NCI-H748 treated with DMSO at 0.1 percent for 48 hours (cell line): ENCODE data around the gene METAP1.
"Not testable (repeated sequence)": the region's sequence is repeated elsewhere in the genome, so short reads cannot be mapped to it uniquely, and the experiment has no call there.

Experiments
- DNase-seq: peaks from one replicate; lab custom pipeline; 2025; lab: John Stamatoyannopoulos, UW

The METAP1 gene

DNA sequence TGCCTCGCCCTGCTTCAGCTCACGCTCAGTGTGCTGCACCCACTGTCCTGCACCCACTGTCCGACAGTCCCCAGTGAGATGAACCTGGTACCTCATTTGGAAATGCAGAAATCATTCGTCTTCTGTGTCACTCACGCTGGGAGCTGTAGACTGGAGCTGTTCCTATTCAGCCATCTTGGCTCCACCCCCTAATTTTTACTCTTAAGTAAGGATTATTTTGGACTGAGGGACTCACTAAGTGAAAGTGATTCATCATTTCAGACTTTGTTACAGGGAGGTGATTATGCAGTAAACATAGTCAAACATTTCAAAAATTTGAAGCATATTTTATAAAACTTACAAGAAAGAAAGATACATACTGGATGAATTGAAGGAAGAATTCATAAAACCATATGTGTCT, 104.3 kb downstream of the METAP1 start:
- DNase-seq = not testable (repeated sequence)

DNA sequence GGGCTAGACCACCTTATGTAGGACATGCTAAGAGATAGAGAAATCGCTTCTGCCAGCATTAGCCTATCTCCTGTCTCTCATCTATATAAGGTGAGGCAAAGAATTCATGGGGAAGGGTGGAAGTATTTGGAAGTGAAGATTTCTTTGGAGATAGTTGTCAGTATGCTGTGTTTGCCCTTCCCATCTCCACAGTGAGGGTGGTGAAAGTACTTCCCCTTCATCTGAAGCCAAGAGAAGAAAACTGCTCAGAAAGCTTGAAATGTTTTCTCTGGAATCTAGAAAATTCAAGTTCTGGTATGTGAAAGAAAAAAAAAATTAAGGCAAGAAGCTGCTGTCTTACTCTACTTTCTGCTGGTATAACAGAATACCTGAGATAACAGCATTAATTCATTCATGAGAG, 105.4 kb downstream of the METAP1 start:
- no peak for DNase-seq

DNA sequence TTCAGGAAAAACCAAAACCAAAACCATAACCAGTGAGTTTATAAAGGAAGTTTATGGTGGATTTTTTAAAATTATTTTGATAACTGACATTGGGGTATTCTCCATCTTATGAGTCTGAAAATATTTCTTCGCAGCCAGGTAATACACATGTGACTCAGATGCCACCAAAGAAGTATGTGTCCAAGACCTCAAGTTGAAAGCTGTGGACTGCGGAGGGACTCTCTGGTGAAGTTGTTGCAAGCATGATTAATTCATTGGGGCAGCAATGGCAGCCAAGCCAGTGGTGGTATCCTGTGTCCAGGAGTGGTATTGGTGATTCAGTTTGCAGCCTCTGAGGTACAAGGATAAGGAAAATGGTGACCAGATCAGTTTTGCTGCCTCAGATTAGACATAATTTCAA, 107.1 kb downstream of the METAP1 start:
- no peak for DNase-seq

DNA sequence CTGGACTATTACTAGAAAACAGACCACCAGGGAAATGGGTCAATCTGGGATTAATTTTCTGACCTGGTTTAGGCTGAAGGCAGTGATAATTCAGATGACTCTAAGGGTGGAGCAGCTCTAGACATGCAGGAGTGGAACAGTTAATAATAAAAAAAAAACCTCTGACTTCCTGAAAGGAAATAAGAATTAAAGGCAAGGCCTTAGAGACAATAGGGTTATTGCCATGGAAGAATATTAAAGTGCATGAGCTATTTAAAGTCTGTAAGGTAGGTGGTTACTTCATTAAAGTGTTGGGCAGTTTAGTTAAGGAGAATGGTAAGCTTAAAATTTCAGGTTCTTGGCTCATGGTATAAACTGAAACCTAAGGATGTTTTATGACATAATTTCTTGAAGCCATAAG, 107.6 kb downstream of the METAP1 start:
- no peak for DNase-seq

DNA sequence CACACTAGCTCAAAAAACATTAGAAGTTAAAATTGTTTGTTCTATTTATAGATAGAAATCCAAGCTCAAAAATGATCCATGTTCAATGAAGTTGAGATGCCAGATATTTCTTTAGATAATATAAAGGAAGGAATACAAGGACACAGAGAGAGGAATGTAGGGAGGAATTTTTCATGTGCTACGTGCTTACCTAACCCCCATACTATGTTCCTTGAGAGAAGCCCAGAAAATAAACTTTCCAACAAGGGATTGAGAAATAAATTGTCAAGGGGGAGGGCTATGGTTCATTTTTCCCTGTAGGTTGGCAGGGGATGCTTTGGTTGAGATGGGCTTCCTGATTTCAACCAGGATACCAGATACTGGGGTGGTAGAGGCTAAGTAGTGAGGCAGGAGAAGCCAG, 108.6 kb downstream of the METAP1 start:
- DNase-seq = no peak

DNA sequence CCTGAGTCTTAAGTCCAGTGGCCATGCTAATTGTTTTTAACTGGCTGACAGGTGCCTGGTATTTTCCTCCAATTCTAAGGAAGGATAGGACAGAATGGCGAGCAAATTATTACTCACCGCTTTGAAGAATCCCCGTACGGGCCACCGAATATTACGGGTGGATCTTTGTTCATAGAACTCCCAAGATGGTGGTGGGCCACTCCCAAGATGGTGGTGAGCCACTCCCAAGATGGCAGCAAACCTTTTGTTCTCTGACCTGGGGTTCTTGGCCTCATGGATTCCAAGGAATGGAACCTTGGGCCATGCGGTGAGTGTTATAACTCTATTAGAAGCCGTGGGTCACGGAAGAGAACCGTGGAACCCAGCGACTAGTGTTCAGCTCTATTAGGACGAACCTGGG, 113.8 kb downstream of the METAP1 start:
- DNase-seq = not testable (repeated sequence)
